Stimulated activated CD4-positive, alpha-beta T cell treated with anti-CD3 and anti-CD28 coated beads, Interleukin-2, amount 100 ng/mL, for 4 hours (primary cell): Measurements from ENCODE around the gene MAU2.

ENCODE experiments used
- DNase-seq: peaks from one replicate; pipeline ENCODE4 v3.0.0-alpha.2; 2020; ENCODE audit warnings: low read depth

Gene MAU2

GRCh38 chr19:19305696-19306095, 14.9 kb upstream of the MAU2 start:
- DNase-seq = no peak

GRCh38 chr19:19306191-19306590, 14.4 kb upstream of the MAU2 start:
- no peak for DNase-seq

GRCh38 chr19:19308373-19308772, 12.3 kb upstream of the MAU2 start:
- DNase-seq = no peak

- no peak for DNase-seq
Measured at GRCh38 chr19:19315444-19315843, 5.2 kb upstream of the MAU2 start.

- no peak for DNase-seq
Measured at GRCh38 chr19:19316082-19316481, 4.5 kb upstream of the MAU2 start.

- DNase-seq = no peak
Measured at GRCh38 chr19:19319732-19320360, 783 bp upstream of the MAU2 start.

GRCh38 chr19:19321141-19321577, 530 bp downstream of the MAU2 start:
- no peak for DNase-seq

- no peak for DNase-seq
Measured at GRCh38 chr19:19324059-19324770, 3.6 kb downstream of the MAU2 start.

GRCh38 chr19:19327672-19328071, 7.0 kb downstream of the MAU2 start:
- DNase-seq = no peak

- DNase-seq = no peak
Measured at GRCh38 chr19:19329126-19329525, 8.5 kb downstream of the MAU2 start.

- no peak for DNase-seq
Measured at GRCh38 chr19:19334063-19334988, 13.7 kb downstream of the MAU2 start.

- DNase-seq = no peak
Measured at GRCh38 chr19:19334989-19335344, 14.3 kb downstream of the MAU2 start.

GRCh38 chr19:19335408-19336158, 15.0 kb downstream of the MAU2 start:
- DNase-seq = no peak

- no peak for DNase-seq
Measured at GRCh38 chr19:19336597-19336996, 16.0 kb downstream of the MAU2 start.

GRCh38 chr19:19337120-19337519, 16.5 kb downstream of the MAU2 start:
- no peak for DNase-seq

GRCh38 chr19:19338082-19338481, 17.5 kb downstream of the MAU2 start:
- DNase-seq = no peak

GRCh38 chr19:19341026-19341425, 20.4 kb downstream of the MAU2 start:
- DNase-seq = no peak

- no peak for DNase-seq
Measured at GRCh38 chr19:19342086-19343015, 21.7 kb downstream of the MAU2 start.

GRCh38 chr19:19343016-19343362, 22.4 kb downstream of the MAU2 start:
- no peak for DNase-seq

GRCh38 chr19:19343762-19344161, 23.1 kb downstream of the MAU2 start:
- DNase-seq = no peak

GRCh38 chr19:19345232-19345631, 24.6 kb downstream of the MAU2 start:
- no peak for DNase-seq
